HG02798 (cell line): ENCODE results near the gene ARL15.

ENCODE experiments used
- ATAC-seq: cut with Tn5 transposase; IDR thresholded peaks from one replicate; pipeline ENCODE4 v1.9.1; 2021; ENCODE audit warnings: mild to moderate bottlenecking; ENCODE audit not compliant: unreplicated experiment, poor library complexity

The ARL15 gene

DNA sequence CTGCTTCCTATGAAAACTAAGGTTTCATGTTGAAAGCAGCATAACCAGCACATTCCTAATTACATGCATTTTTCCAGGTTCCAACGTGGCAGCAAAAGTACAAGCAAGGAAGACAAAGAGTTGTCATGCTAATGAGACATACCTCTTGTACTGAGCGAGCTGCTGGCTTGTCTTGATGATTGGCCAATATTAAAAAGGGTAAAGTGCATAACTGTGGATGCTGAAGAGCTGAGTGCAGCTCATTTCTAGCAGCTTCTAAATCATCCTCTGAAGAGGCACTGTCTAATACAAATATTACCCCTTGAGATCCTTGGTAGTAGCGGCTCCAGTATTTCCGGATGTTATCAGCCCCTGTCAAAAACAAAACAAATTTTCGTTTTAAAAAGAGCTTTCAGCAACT is 197.3 kb downstream of the ARL15 start:
- no peak for ATAC-seq

DNA sequence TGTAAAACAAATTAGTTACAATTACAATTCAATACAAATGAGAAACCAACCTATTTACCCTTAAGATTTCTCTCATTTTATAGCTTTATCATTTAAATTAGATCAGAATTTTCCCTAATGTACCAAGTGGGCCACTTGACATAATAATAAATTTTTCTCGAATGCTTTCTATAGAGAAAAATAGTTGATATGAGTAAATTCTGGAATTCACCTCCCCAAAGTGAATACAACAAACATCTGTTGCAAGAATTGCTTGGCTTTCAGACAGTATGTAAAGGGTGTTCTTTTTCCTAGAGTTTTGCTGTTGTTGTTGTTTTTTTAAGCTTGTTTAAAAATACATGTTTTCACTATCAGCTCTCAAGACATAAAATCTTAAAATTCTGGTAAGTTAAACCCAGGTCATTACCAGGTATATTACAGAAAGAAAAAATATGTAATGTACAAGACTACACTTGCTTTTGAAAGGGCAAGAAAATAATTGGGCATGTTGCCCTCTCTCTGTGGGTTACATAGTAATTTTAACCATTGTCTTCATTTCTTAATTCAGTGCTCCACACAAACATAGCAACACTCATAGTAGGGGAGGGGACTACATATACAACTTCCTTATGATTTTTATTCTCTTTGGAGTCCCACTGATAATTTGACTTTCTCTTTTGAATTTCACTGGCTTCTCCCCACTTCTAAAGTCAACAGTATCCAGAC is 200.6 kb downstream of the ARL15 start:
- ATAC-seq: no peak

DNA sequence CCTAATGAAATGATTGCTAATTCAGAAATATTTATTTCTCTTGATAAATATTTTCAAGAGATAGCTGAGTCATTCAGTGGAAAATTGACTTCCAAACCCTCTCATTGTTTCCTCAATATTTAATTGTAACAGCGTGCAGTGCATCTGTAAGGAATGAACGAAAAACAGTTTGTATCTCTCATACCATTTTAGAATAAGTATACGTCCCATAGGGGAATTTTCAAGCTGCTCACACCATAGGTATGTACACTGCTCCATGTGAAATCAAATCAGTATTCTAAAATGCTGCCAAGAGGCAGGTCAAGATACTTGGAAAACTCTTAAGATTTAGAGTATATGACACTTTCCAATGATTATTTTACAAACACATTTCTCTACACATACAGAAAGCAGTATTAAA is 202.2 kb downstream of the ARL15 start:
- no peak for ATAC-seq

DNA sequence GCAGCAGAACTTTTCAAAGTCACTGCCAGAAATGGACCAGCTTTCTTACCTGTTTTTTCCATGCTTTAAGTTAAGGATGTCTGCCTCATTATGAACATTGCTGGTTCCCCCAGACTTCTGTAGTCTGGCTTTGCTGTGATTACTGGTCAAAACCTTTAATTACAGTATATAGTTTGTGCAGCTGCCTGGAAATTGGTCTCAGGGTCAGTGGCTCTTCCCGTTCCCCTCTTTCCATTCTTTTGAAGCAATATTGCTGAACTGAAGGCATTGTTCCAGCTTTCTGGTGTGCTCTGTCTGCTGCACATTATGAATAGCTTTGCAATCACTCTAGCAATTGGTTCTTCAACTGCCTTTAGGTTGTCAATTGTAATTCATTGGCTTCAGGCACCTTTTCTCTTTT is 206.5 kb downstream of the ARL15 start:
- no peak for ATAC-seq

DNA sequence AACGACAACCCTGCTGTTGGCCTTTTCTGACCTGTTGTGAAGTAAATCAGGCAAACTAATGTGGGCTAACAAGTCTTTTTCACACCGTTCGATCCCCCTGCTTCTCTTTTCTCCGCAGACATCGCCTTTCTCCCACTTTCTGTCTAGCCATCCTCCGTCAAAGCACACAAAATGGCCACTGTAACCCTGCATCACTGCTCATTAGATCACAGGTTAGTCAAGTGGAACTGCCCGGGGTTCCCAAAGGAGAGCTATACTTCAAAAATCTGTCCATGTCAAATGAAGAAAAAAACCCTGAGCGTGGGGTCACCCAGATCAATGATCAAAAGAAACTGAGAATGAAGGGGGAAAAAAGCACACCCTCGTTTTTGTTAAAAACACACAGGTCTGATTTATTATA is 212.1 kb downstream of the ARL15 start:
- ATAC-seq: peak; percentile 51

DNA sequence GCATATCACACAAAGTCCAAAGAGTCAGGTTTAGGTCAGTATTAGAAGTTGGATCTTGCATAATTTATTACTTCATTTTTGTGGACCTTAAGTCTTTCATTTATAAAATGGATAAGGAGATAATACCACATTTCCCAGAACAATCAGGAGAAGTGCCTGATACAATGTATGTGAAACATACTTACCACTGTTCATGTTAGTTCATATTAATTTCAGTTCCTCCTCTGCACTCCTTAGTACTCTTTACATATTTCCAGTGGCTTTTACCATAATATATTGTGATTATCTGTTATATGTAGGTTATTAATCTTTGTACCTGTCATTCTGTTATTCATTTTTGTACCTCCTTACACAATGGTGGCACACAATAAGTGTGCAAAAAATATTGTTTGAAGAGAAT is 214.4 kb downstream of the ARL15 start:
- ATAC-seq: no peak

DNA sequence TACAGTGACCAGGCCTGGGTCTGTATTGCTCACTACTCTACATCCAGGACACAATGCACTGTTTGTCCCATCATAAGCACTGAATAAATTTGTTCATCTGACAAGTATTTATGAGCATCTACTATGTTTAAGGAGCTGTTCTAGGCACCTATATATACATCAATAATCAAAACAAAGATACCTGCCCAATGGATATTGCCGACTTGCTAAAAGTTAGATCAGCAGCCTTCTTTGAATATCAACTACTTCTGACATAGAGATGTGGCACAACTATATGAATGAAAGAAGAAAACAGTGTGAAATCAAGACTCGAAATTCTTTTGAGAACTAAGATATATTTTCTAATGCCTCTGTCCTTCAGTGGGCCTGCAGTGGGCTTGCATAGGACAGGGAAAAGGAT is 215.7 kb downstream of the ARL15 start:
- no peak for ATAC-seq

DNA sequence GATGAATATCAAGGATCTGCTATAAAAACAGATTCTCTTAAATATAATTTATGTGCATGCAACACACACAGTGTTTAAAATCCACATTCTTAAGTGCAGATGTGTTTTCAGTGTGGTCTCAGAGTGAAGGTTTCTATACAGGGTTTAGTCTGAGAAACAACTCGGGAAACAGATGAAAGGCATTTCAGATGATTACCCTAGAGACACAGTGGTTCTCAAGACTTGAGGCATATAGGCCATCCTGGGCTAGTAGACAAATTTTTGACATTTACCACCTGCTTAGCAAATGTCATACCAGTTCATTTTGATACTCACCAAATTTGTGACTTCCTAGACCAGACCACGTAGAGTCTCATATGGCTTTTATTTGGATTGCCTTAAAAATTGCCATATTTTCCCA is 216.5 kb downstream of the ARL15 start:
- ATAC-seq: no peak

DNA sequence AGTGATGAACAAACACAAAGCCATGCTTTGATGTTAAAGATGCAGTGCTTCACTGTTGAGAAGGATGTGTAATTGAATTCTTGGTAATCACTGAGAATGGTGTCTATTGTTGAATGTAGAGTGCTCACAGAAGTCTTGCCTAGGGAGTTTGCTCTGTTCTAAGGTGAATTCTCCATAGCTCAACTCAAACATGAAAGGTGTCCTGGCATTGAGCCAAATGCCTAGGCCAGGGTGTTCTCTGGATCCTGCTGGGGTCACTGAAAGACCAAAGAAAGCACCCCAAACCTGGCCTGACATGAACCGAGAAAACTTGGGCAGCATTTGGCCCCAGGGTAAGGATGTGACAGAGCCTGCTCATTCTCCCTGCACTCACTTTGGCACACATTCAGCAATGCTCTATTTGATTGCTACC is 217.3 kb downstream of the ARL15 start:
- no peak for ATAC-seq

DNA sequence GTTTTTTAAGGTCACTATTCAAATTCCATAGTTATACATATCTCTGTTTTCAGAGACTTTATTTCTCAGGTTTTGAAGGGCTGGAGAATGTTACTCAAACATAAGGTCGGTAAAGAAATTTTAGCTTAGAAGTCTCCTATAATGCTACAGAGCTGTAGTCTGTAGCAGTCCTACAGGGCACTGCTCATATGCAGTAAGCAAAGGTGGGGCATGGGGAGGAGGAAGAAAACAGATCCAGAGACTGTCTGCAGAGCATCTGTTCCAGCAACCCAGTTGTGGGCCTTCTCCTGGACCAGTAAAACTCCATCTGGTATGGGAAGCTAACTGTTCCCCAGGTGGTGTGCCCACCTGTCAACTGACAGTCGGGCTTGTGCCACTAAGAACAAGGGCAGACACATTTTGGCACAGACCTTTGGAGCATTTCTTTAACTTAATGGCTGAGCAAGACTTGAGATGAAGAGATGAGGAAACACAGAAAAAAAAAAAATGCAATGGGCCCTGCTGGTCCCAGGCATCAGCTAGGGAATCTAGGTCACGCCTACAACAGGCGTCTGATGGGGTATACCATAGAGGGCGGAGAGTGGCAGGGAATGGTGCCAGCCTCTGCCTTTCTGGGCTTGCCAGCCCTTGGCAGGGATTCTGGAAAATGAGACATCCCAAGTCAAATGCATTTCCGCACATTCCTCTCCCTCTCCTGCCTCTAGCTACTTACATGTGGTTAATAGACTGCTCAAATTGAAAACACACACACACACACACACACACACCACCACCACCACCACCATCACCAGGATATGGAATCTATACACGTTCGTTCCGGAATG is 218.9 kb downstream of the ARL15 start:
- ATAC-seq: no peak

DNA sequence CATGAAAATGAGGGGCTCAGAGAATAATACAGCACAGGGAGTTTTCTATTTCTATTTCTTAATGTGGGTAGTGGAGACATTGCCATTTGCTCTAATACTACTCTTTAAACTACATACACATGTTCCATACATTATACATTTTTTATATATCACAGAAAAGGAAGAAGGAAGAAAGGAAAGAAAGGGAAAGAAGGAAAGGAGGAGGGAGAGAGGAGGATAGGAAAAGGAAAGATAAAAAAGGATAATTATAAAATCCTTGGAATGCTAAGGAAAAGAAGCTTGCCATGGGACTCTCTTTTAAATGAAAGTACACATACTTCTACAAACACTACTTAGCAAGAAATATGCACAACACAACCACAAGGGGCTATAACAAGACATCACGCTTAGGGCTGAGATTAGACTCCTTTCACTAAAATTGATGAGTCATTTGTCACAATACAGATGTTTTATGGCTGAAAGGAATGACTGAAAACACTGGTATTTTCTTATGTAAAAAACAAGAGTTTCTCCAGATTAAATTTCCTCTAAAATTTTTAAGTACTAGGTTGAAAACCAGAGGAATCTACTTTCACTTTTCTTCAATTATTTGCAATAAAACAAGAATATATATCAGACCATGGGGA is 219.8 kb downstream of the ARL15 start:
- ATAC-seq: no peak

DNA sequence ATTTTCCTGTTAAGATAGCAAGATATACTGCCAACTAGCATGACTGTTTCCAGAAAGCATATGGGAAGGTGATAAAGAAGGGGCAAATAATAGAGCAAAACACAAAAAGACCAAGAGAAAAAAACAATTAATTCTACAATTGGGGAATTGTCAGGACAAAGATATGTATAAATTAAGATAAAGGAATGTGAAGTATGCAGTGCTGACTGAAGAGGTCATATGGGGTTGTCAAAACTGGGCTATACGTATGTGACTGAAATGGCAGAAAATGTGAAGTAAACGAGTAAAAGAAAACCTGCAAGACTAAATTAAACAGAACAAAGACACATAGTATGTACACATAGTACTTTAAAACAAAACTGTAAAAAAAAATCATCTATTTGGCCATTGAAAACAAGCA is 222.3 kb downstream of the ARL15 start:
- no peak for ATAC-seq

DNA sequence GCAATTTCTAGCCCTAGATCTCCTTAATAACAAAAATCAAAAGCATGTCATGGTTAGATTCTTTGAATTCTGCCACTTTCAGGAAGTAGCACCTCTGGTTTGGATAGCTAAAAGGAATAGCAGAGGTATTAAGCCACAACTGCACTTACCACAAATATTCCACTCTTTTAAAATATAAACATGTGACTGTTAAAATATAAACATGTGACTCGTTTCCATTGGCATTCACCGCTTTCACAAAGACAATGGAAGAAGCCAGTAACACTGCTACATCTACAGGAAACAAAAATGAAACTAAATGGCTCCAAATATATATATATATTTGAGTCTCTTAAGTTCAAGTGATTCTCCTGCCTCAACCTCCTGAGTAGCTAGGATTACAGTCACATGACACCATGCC is 222.9 kb downstream of the ARL15 start:
- no peak for ATAC-seq

DNA sequence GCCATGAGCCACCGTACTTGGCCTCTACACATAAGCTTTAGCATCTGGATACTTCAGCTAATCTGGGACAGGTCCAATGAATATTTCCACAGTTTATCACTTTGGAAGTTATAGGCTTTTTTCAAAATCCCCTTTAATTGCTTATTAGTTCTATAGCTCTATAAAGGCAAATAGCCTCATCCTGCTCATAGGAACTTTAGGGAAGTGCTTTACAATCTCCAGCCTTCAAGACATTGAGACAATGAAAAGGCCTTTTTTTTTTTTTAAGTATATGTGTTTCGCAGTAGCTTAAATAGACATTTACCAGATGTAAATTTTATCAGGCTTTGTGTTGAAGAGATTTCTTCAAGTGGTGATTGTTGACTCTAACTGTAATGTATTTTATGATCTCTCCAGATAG is 224.2 kb downstream of the ARL15 start:
- ATAC-seq: no peak

DNA sequence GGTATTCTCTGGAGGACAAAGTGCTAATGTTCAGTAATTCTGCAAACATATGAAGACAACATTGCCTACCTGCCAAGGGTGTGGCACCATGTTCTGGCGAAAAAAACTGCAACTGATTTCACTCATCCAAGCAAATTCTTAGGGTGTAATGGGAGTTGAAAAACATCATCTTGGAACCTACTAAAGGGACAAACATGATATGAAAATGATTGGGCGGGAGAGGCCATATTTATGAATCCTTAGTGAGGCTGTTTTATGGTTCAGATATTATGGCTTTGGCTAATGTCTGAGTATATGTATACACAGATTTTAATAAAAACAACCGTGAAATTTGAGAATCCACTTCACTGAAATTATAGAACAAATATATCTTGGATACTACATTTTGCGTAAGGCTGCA is 225.7 kb downstream of the ARL15 start:
- ATAC-seq: no peak

DNA sequence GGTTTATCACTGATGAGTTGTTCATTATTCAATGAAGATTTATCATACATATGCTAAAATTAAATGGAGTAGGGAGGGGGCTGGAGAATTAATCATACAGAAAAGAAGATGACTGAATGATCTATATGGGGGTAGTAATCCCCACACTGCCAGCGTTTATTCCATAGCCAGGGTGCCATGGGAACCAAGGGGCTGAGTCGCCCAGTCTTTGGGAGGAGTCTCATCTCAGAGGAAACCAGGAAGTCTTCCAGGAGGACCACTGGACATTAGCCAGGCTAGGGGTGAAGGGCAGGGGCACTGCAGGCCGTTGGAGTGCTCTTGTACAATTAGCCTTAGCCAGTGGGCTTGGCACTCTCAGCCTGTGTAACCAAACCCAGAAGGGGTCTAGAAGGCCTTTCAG is 226.5 kb downstream of the ARL15 start:
- ATAC-seq: no peak

DNA sequence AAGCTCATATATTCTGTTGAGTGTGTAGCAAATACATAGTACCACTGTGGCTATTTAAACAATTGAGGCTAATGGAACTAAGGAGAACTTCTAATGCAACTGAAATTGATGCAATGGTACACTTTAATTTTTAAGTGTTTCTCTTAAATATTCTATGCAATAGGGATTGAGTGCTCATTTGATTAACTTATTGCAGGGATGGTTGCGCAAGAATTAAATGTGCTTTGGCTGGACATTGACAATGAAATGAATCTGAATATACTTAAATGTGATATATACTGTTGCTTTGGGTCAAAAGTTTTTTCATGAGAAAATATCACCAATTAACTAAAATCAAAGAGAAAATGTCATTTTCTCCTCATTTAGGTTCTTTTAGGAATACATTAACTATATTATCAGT is 227.1 kb downstream of the ARL15 start:
- no peak for ATAC-seq

DNA sequence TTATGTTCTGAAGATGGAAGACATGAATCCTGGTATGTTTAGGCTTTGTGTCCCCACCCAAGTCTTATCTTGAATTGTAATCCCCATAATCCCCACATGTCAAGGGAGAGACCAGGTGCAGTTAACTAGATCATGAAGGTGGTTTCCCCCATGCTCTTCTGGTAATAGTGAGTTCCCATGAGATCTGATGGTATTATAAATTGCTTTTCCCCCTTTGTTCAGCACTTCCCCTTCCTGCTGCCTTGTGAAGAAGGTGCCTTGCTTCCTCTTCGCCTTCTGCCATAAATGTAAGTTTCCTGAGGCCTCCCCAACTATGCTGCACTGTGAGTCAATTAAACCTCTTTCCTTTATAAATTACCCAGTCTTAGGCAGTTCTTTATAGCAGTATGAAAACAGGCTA is 229.0 kb downstream of the ARL15 start:
- no peak for ATAC-seq

DNA sequence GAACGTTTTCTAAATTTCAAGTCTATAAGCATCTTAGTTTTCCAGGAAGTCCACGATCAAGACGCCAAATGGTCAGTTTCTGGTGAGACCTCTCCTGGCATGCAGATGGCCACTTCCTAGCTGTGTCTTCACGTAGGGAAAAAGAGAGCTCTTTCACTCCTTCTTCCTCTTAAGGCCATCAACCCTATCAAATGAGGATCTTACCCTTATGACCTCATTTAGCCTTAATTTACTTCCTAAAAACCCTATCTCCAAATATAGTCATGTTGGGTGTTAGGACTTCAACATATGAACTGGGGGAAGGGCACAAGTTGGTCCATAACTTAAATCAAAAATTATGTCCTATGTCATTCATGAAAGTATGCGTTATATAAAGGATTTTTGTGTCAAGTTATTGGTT is 229.5 kb downstream of the ARL15 start:
- no peak for ATAC-seq

DNA sequence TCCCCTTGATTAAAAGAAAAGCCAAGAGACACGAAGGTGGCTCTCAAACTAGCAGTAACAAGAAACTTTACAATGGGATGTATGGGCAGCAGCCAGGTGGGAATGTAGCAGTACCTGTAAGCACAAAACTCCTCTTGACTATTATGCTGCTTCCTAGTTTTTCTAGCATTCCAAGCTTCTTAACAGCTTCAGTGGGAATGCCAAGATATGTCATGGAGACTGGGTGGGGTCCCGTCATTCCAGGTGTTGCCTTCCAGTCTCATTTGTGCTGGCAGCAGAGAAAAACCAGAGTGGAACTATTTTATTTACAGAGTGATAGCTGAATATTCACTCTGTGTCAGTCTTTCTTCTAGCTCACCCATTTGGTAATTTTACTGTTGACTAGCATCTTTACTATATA is 236.6 kb downstream of the ARL15 start:
- ATAC-seq: no peak

DNA sequence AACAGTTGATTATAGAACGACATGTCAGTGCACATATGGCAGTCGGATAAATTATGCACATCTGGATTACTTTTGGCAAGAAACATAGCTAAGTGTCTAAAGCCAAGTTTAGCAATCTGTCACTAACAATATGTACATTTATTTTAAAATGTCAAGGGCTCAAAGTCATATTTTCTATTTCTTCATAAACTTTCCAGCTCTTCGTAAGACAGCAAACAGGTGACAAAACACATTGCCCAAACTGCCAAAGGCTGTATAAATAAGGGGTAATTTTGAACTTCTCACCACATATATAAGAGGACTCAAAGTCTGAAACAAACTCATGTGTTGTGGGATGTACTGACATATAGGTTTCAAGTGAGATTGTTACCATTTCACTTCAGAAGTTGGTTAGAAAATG is 237.2 kb downstream of the ARL15 start:
- no peak for ATAC-seq

DNA sequence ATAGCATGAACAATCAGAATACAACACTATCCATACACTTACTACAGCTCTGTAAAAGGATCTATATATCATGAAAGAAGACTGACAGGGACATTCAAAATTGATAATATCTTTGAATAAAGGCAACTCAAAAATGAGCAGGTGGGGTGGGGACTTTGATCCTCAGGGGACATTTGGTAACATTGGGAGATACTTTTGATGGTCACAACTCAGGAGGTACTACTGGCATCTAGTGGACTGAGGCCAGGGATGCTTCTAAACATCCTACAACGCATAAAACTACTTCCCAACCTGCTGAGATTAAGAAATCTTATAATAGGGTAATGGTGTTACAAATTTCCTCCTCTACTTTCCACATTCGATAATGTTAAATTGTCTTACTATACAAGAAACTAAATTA is 243.9 kb downstream of the ARL15 start:
- no peak for ATAC-seq
